Measurements from ENCODE around the gene PRKAG2. TPM values are rescaled to one million over a fixed set of nuclear protein-coding genes. Genes with fewer than 3 reads are reported as not detected.

Gene PRKAG2
- total and polyA plus RNA-seq, 2 of the 8 experiments (the other 6 are each of a cell fraction or from before 2014, with no cell fraction given), result 7.5 to 18.1 TPM

GRCh38 chr7:151779678-151780077 lies 97.2 kb downstream of the PRKAG2 start:
- H3K4ac ChIP-seq (replicated peaks; ENCODE audit: insufficient read length, low read depth, low read length), result no peak overlapping the region
- H3K4me2 ChIP-seq (ENCODE audit: insufficient read depth in 1 of 2, low read depth in 2 of 2, low read length in 2 of 2), result no peak overlapping the region
- H2BK15ac ChIP-seq (ENCODE audit: low read length), result no peak overlapping the region
- no peak overlapping the region for H3K9ac ChIP-seq (replicated peaks in 1 of 4; ENCODE audit: extremely low read depth in 1 of 4, low read depth in 3 of 4, low read length in 3 of 4)
- H3K4me3 ChIP-seq (ENCODE audit: extremely low read depth in 1 of 4, insufficient read depth in 2 of 4, low read depth in 3 of 4, low read length in 4 of 4), result no peak overlapping the region
- no peak overlapping the region for H3K27ac ChIP-seq (ENCODE audit: low read depth, low read length)
- peaks cover 0 to 5% (median 2%) of the 10 kb centered on the region in 4 experiments; a peak in 1 of 7 replicates for H3K4me1 ChIP-seq (replicated peaks in 1 of 4; ENCODE audit: control insufficient read depth in 3 of 4, insufficient read depth in 4 of 4, low read length in 3 of 4)
- H3K56ac ChIP-seq (replicated peaks; ENCODE audit: insufficient read length, low read depth, low read length), result no peak overlapping the region
- no peak overlapping the region for H4K5ac ChIP-seq (ENCODE audit: insufficient read length, low read depth, low read length)
- ChIA-PET CTCF (ENCODE audit: partially characterized antibody) (interaction anchor here (1.0 to 1.2 kb wide), 2 partner anchors 20 to 180 kb away, joined by 3 to 4 read pairs; no protein-coding TSS in a partner anchor), POLR2A (ENCODE audit: partially characterized antibody) (no interaction called here)
- H3K9me3 ChIP-seq (ENCODE audit: insufficient read depth in 2 of 2, low read depth in 1 of 2, low read length in 1 of 2), result peaks cover 6 to 10% of the 10 kb centered on the region in 2 experiments; a peak in 2 of 4 replicates
- H3K79me1 ChIP-seq (ENCODE audit: low read depth, low read length), result no peaks in the 10 kb centered on the region
- DNase-seq (ENCODE audit: low read depth in 1 of 2, low spot score in 2 of 2) (no peak), FAIRE-seq (no peak)
- H2AFZ ChIP-seq (ENCODE audit: low read length), result no peak overlapping the region
- H3K14ac ChIP-seq (ENCODE audit: insufficient read length), result no peak overlapping the region
- no peak overlapping the region for H2BK20ac ChIP-seq (ENCODE audit: low read length)
- H4K8ac ChIP-seq (ENCODE audit: extremely low read depth, insufficient read depth, low read length), result no peak overlapping the region
- 80% methylated on average over 7 of the region's 7 CpGs; no CpG with 5 or more reads in 1 of the 2 experiments for WGBS, 2 experiments (ENCODE audit: extremely low coverage in 1 of 2, insufficient coverage in 1 of 2, insufficient read length in 1 of 2, insufficient replicate concordance in 2 of 2, low coverage in 1 of 2, low lambda C conversion rate in 2 of 2, missing lambda C conversion rate in 1 of 2)
- H2BK12ac ChIP-seq (ENCODE audit: low read depth, low read length), result no peak overlapping the region
- H3K18ac ChIP-seq (ENCODE audit: extremely low read depth, low read length), result no peak overlapping the region
- no peak overlapping the region for H2AK5ac ChIP-seq (ENCODE audit: low read depth, low read length)
- H2BK5ac ChIP-seq (ENCODE audit: low read depth, low read length), result no peak overlapping the region
- no peak overlapping the region for H2BK120ac ChIP-seq (replicated peaks; ENCODE audit: low read depth, low read length)
- no peak overlapping the region for H3K23ac ChIP-seq (ENCODE audit: insufficient read length)
- no peaks in the 10 kb centered on the region for H3K79me2 ChIP-seq (ENCODE audit: control insufficient read depth in 1 of 2, insufficient read depth in 2 of 2, low read length in 2 of 2)
- no peaks in the 10 kb centered on the region for H4K20me1 ChIP-seq (replicated peaks in 1 of 2; ENCODE audit: control insufficient read depth in 1 of 2, insufficient read depth in 2 of 2, low read length in 2 of 2)
- H4K91ac ChIP-seq (replicated peaks; ENCODE audit: insufficient read length, low read length), result no peak overlapping the region
- H3K23me2 ChIP-seq (ENCODE audit: low read depth, low read length), result peaks cover 3% of the 10 kb centered on the region
- no peaks in the 10 kb centered on the region for H3K36me3 ChIP-seq (ENCODE audit: control insufficient read depth in 2 of 4, insufficient read depth in 4 of 4, low read length in 3 of 4)
- H3K27me3 ChIP-seq (replicated peaks in 1 of 4; ENCODE audit: control insufficient read depth in 3 of 4, extremely low read depth in 1 of 4, insufficient read depth in 3 of 4, low read length in 3 of 4), result peaks cover 0 to 6% (median 3%) of the 10 kb centered on the region in 4 experiments; a peak in 4 of 7 replicates
- TF ChIP-seq SAP30 (IDR thresholded peaks at IDR 0.05; ENCODE audit: insufficient read depth, insufficient replicate concordance, low read length) (no peak), SIN3A (conservative IDR thresholded peaks at IDR 0.05 in 1 of 2, IDR thresholded peaks at IDR 0.05 in 1 of 2; ENCODE audit: low read depth in 1 of 2, low read length in 2 of 2) (no peak)

All from H1 (cell line).